Measurements from ENCODE around the gene EPB41L4A.
"Not testable (repeated sequence)": the region's sequence is repeated elsewhere in the genome, so short reads cannot be mapped to it uniquely, and the experiment has no call there.

Gene EPB41L4A, protein sequence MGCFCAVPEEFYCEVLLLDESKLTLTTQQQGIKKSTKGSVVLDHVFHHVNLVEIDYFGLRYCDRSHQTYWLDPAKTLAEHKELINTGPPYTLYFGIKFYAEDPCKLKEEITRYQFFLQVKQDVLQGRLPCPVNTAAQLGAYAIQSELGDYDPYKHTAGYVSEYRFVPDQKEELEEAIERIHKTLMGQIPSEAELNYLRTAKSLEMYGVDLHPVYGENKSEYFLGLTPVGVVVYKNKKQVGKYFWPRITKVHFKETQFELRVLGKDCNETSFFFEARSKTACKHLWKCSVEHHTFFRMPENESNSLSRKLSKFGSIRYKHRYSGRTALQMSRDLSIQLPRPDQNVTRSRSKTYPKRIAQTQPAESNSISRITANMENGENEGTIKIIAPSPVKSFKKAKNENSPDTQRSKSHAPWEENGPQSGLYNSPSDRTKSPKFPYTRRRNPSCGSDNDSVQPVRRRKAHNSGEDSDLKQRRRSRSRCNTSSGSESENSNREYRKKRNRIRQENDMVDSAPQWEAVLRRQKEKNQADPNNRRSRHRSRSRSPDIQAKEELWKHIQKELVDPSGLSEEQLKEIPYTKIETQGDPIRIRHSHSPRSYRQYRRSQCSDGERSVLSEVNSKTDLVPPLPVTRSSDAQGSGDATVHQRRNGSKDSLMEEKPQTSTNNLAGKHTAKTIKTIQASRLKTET

GRCh38 chr5:112419164-112419985, at the start of gene EPB41L4A:
Gene EPB41L4A, minus strand, starts transcription at chr5:112419277. Its CDS starts 238 bp downstream, at chr5:112419039.
- no peak for DNase-seq

DNA sequence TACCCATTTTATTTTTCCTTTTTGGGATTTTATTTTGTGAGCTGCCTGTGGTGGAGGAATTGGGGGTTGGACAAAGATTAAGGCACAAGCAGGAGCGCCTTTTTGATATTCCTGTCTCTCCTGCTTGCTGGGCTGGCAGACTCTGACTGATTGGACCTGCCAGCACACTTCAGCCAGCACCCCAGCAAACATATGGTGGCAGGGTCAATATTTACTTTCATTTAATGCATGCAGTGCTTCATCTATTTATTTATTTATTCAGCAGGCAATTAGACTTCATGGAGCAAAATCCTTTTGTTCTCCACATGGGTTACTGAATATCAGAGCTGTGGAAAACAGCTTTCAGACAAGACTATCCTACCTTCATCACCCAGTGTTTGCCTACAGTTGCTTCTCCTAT, 48.4 kb upstream of the EPB41L4A start:
- DNase-seq, result no peak

- not testable (repeated sequence) for DNase-seq
Measured at GRCh38 chr5:112466261-112466660, 47.2 kb upstream of the EPB41L4A start.

- not testable (repeated sequence) for DNase-seq
Measured at GRCh38 chr5:112447187-112447760, 28.2 kb upstream of the EPB41L4A start.

DNA sequence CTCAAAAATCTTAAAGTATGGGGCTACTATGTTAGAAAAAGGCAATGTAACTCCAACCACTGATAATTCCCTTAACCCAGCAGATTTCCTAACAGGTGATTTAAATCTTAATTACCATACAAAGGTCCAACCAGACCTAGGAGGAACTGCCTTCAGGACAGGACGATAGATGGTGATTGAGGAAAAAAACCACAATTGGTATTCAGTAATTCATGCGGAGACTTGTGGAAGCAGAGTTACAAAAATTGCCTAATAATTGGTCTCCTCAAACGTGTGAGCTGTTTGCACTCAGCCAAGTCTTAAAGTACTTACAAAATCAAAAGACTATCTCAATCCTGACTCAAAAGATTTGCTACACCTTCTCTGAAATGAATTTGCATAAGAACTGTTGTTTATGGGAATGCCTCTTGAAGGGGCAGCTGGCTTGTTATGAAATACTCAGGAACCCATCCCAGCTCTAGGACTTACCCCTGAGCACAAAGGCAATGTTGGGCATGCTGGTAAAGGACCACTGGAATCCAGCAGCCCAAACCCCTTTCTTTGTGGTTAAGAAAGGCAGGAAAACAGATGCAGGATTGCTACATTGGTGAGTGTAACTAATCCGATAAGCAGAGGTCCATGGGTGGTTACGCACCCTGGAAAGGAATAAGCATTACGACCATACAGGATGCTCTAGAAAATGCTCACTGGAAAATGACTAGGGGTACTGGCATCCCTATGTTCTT, 26.7 kb upstream of the EPB41L4A start:
- no peak for DNase-seq

- not testable (repeated sequence) for DNase-seq
Measured at GRCh38 chr5:112443932-112444331, 24.9 kb upstream of the EPB41L4A start.

GRCh38 chr5:112440031-112440430, 21.0 kb upstream of the EPB41L4A start:
- DNase-seq, result no peak

DNA sequence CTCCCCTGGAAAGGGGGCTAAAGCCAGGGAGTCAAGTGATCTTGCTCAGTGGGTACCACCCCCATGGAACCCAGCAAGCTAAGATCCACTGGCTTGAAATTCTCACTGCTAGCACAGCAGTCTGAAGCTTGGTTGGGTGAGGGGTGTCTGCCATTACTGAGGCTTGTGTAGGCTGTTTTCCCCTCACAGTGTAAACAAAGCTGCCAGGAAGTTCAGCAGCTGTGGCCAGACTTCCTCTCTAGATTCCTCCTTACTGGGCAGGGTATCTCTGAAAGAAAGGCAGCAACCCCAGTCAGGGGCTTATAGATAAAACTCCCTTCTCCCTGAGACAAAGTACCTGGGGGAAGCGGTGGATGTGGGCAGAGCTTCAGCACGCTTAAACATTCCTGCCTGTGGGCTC, 17.1 kb upstream of the EPB41L4A start:
- no peak for DNase-seq

DNA sequence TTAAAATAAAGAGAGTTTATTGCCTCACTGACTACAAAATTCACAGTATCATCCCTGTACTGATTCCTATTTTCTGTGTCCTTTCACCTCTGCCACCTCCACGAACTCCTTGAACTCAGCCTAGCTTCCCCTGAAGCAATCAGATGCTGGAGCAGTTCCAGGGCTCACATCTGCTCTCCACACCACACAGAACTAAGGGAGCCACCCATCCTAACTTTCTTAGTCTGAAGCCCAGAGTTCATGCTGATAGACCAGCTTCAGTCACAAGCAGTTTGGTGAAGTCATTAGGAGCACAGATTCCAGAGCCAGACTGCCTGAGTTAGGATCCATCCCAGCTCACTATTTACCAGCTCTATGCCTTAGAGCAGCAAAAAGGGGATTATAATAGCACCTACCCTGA, 15.6 kb upstream of the EPB41L4A start:
- no peak for DNase-seq

- not testable (repeated sequence) for DNase-seq
Measured at GRCh38 chr5:112426202-112426601, 7.1 kb upstream of the EPB41L4A start.

GRCh38 chr5:112419986-112420864, 1.1 kb upstream of the EPB41L4A start:
- DNase-seq, result no peak

DNA sequence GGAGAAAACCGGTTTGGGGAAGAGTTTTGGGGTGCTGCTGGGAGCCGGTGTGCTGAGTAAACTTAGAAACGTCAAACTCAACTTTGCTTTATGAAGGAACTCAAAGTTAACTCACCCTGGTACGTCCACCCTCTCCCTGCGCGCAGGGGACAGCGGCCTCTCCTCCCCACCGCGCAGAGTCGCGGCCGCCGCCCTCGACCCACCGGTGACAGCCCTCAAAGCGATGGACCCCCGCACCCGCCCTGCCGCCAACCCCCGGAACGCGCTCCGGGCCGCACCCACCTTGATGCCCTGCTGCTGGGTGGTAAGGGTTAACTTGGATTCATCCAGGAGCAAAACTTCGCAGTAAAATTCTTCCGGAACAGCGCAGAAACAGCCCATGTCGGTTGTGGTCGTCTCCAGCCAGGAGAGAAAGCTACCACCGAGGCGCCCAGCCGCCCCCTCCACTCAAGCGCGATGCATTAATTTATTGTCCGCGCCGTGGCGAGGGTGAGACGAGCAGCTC, 366 bp downstream of the EPB41L4A start:
- DNase-seq, result no peak

DNA sequence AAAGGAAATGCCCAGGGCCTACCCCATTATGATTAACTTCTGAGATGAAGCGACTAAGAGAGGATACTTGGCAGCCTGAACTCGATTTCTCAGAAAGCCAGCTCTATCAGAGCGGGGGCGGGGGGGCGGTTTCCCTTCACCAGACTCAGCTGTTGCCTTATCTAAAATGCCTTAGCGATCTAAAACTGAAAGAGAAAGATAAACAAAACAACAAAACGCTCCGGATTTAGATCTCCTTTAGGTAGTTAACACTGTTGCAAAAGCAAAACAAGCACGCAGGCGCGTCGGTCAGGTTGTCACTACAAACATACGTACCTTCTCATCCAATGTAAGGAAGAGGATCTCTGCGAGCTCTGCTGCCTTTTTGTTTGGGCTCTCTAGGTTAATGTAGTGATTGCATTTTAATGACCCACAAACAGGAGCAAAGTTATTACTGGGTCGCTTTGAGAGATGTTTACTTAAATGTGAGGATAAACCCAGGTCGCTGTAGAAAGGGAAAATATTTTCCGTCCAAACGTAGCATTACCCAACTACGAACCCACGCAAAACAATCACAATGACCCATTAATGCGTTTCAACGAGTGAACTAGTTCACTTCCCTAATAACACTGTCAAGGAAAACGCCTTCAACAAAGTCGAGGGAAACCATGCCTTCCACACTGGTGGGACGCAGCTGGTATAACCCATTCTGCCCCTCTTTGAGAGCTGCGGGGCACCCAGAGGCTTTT, 982 bp downstream of the EPB41L4A start:
- DNase-seq, result no peak

DNA sequence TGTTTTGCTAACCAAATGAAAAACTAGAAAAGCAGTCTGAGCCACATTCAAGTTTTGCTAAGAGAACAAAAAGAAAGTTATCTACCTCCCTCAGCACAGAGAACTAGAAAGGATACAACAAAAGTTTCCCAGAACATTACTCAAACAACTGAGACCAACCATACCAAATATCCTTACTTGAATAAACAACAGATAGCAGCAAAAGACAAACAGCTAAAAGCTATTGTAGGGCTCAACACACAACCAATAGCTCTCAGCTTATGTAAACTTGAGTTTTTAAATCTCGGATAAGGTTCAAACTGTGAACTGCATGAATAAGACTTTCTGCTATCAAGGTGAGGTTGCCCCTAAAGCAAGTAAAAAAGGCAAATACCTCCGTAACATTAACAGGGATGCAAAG, 3.5 kb downstream of the EPB41L4A start:
- no peak for DNase-seq

- no peak for DNase-seq
Measured at GRCh38 chr5:112413611-112414010, 5.5 kb downstream of the EPB41L4A start.

- DNase-seq, result no peak
Measured at GRCh38 chr5:112412346-112412745, 6.7 kb downstream of the EPB41L4A start.

DNA sequence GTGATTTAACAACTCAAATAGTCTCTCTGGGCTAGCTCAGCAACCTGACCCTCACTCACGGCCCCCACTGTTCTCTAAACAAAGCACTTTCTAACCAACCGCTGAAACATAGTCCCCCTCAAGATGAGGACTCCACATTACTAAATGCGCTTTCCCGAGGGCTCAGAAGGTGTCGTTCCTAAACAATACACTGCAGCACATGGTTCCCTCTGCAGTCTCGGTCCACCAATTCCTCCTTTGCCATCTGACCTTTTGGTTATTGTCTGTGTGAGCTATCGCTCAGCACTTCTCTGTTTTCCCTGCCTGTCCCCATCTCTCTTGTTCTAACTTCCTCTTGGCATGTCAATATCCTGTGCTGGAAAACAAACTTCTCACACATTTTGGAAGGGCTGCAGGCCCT, 7.2 kb downstream of the EPB41L4A start:
- no peak for DNase-seq

- no peak for DNase-seq
Measured at GRCh38 chr5:112407666-112408065, 11.4 kb downstream of the EPB41L4A start.

GRCh38 chr5:112407240-112407639, 11.8 kb downstream of the EPB41L4A start:
- no peak for DNase-seq

DNA sequence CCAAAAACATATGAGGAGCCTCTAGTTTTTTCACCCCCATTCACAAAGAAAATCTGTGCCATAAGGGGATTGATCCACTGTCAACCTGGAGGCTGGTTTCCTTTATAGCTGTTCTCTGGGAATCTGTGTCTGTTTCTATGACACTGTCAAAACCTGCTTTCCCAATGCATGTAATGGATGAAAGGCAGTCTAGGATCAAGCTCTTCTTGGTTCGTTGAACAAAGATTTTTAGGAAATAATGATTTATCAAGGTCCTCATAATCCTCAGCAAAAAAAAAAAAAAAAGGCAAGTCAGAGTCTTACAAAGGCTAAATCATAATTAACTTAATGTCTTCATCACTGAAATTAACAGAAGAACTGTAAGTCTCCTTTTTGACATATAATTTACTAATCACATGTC, 16.0 kb downstream of the EPB41L4A start:
- DNase-seq, result no peak

Data from activated CD4-positive, alpha-beta T cell treated with anti-CD3 and anti-CD28 coated beads, Interleukin-2, amount 50 U/mL, for 1 hour (primary cell).